H1 (cell line): ENCODE data around the gene CBLN2. TPM values are rescaled to one million over a fixed set of nuclear protein-coding genes. Genes with fewer than 3 reads are reported as not detected.

ENCODE experiments used
- CTCF ChIA-PET: fragments of 300-600 bp; sonication (Branson Sonifier 250); formaldehyde crosslinking; loops from one replicate; lab custom pipeline; 2021; ENCODE audit not compliant: partially characterized antibody; lab: Charles Lee
- POLR2A ChIA-PET: fragments of 300-600 bp; sonication (Branson Sonifier 250); formaldehyde crosslinking; loops from one replicate; lab custom pipeline; 2021; ENCODE audit warnings: inconsistent platforms; ENCODE audit not compliant: partially characterized antibody; lab: Charles Lee
- DNase-seq, 2 experiments: peaks; one replicate each; pipeline versions ENCODE4 v3.0.0 to v3.0.0-alpha.2; 2010 to 2022; ENCODE audit warnings: low spot score in 2 of 2, low read depth in 1 of 2, mixed read lengths in 1 of 2
- FAIRE-seq: peaks from 2 replicates; lab custom pipeline; 2011; peaks lifted over from hg19 to GRCh38; lab: Jason Lieb, UNC
- H2AFZ ChIP-seq: 2 replicates; pipeline ENCODE4 v1.8.1; 2012; ENCODE audit warnings: low read length, inconsistent platforms
- H2AK5ac ChIP-seq: 2 replicates; pipeline ENCODE4 v1.6.1; 2013; ENCODE audit warnings: low read depth, low read length
- H2BK120ac ChIP-seq: replicated peaks from 2 replicates; pipeline ENCODE3; 2013; ENCODE audit warnings: low read depth, low read length, inconsistent platforms
- H2BK12ac ChIP-seq: 2 replicates; pipeline ENCODE4 v1.6.1; 2013; ENCODE audit warnings: low read depth, low read length
- H2BK15ac ChIP-seq: 2 replicates; pipeline ENCODE4 v1.6.1; 2013; ENCODE audit warnings: low read length
- H2BK20ac ChIP-seq: 2 replicates; pipeline ENCODE4 v1.6.1; 2013; ENCODE audit warnings: low read length
- H2BK5ac ChIP-seq: 2 replicates; pipeline ENCODE4 v1.6.1; 2013; ENCODE audit warnings: low read depth, low read length
- H3K14ac ChIP-seq: 2 replicates; pipeline ENCODE4 v1.6.1; 2013; ENCODE audit warnings: inconsistent platforms; ENCODE audit not compliant: insufficient read length
- H3K18ac ChIP-seq: 2 replicates; pipeline ENCODE4 v1.6.1; 2013; ENCODE audit warnings: low read length; ENCODE audit errors: extremely low read depth
- H3K23ac ChIP-seq: 2 replicates; pipeline ENCODE4 v1.6.1; 2013; ENCODE audit warnings: inconsistent platforms; ENCODE audit not compliant: insufficient read length
- H3K23me2 ChIP-seq: 2 replicates; pipeline ENCODE4 v1.6.1; 2013; ENCODE audit warnings: low read depth, low read length
- H3K27ac ChIP-seq: 2 replicates; pipeline ENCODE4 v1.6.1; 2011; ENCODE audit warnings: low read depth, low read length, inconsistent platforms
- H3K27me3 ChIP-seq, 4 experiments: replicated peaks in 1 of 4; 1 replicate in 1 of 4; 2 replicates in 3 of 4; pipeline versions ENCODE4 v1.6.1 to v1.8.1; 2011 to 2013; ENCODE audit warnings: low read length in 3 of 4, mild to moderate bottlenecking in 3 of 4, inconsistent platforms in 2 of 4, mixed read lengths in 2 of 4, moderate library complexity in 1 of 4; ENCODE audit not compliant: control insufficient read depth in 3 of 4, insufficient read depth in 3 of 4; ENCODE audit errors: extremely low read depth in 1 of 4
- H3K36me3 ChIP-seq, 4 experiments: 2 replicates each; pipeline versions ENCODE4 v1.6.1 to v1.8.1; 2011 to 2013; ENCODE audit warnings: mild to moderate bottlenecking in 4 of 4, low read length in 3 of 4, moderate library complexity in 2 of 4, control low read depth in 1 of 4, inconsistent platforms in 1 of 4; ENCODE audit not compliant: insufficient read depth in 4 of 4, control insufficient read depth in 2 of 4
- H3K4ac ChIP-seq: replicated peaks from 2 replicates; pipeline ENCODE3; 2013; ENCODE audit warnings: low read length, low read depth, mixed read lengths, inconsistent platforms; ENCODE audit not compliant: insufficient read length
- H3K4me1 ChIP-seq, 4 experiments: replicated peaks in 1 of 4; 1 replicate in 1 of 4; 2 replicates in 3 of 4; pipeline versions ENCODE4 v1.6.1 to v1.8.1; 2011 to 2013; ENCODE audit warnings: low read length in 3 of 4, inconsistent platforms in 2 of 4, mixed read lengths in 1 of 4; ENCODE audit not compliant: insufficient read depth in 4 of 4, control insufficient read depth in 3 of 4
- H3K4me2 ChIP-seq, 2 experiments: 2 replicates each; pipeline versions ENCODE4 v1.6.1 to v1.8.1; 2011 to 2013; ENCODE audit warnings: low read depth in 2 of 2, low read length in 2 of 2, control low read depth in 1 of 2, inconsistent platforms in 1 of 2, mild to moderate bottlenecking in 1 of 2; ENCODE audit not compliant: insufficient read depth in 1 of 2
- H3K4me3 ChIP-seq, 4 experiments: fragments of 200-600, 300-600 bp in 1 of 4; sonication (generic), shearing (Covaris generic), sonication (Bioruptor Twin) in 1 of 4; 2 replicates each; pipeline versions ENCODE4 v1.5.1 to v1.8.1; 2011 to 2016; ENCODE audit warnings: low read length in 4 of 4, low read depth in 3 of 4, control low read depth in 2 of 4, inconsistent platforms in 2 of 4, mild to moderate bottlenecking in 2 of 4, mixed read lengths in 1 of 4, moderate library complexity in 1 of 4; ENCODE audit not compliant: insufficient read depth in 2 of 4; ENCODE audit errors: extremely low read depth in 1 of 4
- H3K56ac ChIP-seq: replicated peaks from 2 replicates; pipeline ENCODE3; 2013; ENCODE audit warnings: low read depth, mild to moderate bottlenecking, mixed read lengths, low read length, inconsistent platforms; ENCODE audit not compliant: insufficient read length
- H3K79me1 ChIP-seq: 2 replicates; pipeline ENCODE4 v1.6.1; 2013; ENCODE audit warnings: low read depth, low read length, control low read depth
- H3K79me2 ChIP-seq, 2 experiments: 2 replicates each; pipeline versions ENCODE4 v1.6.1 to v1.8.1; 2012 to 2013; ENCODE audit warnings: low read length in 2 of 2, mild to moderate bottlenecking in 2 of 2, inconsistent platforms in 1 of 2; ENCODE audit not compliant: insufficient read depth in 2 of 2, control insufficient read depth in 1 of 2
- H3K9ac ChIP-seq, 4 experiments: replicated peaks in 1 of 4; 1 replicate in 1 of 4; 2 replicates in 3 of 4; pipeline versions ENCODE4 v1.6.1 to v1.8.1; 2011 to 2013; ENCODE audit warnings: low read depth in 3 of 4, low read length in 3 of 4, control low read depth in 2 of 4, mild to moderate bottlenecking in 2 of 4, moderate library complexity in 2 of 4, inconsistent platforms in 1 of 4; ENCODE audit errors: extremely low read depth in 1 of 4
- H3K9me3 ChIP-seq, 2 experiments: 2 replicates each; pipeline versions ENCODE4 v1.6.1 to v1.8.1; 2012 to 2013; ENCODE audit warnings: mild to moderate bottlenecking in 2 of 2, moderate library complexity in 2 of 2, control low read depth in 1 of 2, inconsistent platforms in 1 of 2, low read depth in 1 of 2, low read length in 1 of 2, mixed read lengths in 1 of 2; ENCODE audit not compliant: insufficient read depth in 2 of 2
- H4K20me1 ChIP-seq, 2 experiments: replicated peaks in 1 of 2; 2 replicates each; pipeline versions ENCODE3 to v1.8.1; 2011 to 2013; ENCODE audit warnings: inconsistent platforms in 2 of 2, low read length in 2 of 2, mild to moderate bottlenecking in 1 of 2; ENCODE audit not compliant: insufficient read depth in 2 of 2, control insufficient read depth in 1 of 2
- H4K5ac ChIP-seq: 2 replicates; pipeline ENCODE4 v1.6.1; 2013; ENCODE audit warnings: low read length, low read depth, mixed read lengths, inconsistent platforms; ENCODE audit not compliant: insufficient read length
- H4K8ac ChIP-seq: 2 replicates; pipeline ENCODE4 v1.8.0; 2013; ENCODE audit warnings: mild to moderate bottlenecking, moderate library complexity, low read length, inconsistent platforms; ENCODE audit not compliant: insufficient read depth; ENCODE audit errors: extremely low read depth
- H4K91ac ChIP-seq: replicated peaks from 2 replicates; pipeline ENCODE3; 2013; ENCODE audit warnings: low read length, mixed read lengths, inconsistent platforms; ENCODE audit not compliant: insufficient read length
- CEBPB ChIP-seq: IDR thresholded peaks from 2 replicates; pipeline ENCODE4 v1.6.1; 2012; ENCODE audit warnings: low read depth, low read length
- CHD2 ChIP-seq: IDR thresholded peaks from 2 replicates; pipeline ENCODE4 v1.6.1; 2012; ENCODE audit warnings: low read length, improper control_type of control experiment
- EZH2 ChIP-seq: fragments of 200-600 bp; sonication (generic); IDR thresholded peaks from 2 replicates; pipeline ENCODE4 v1.7.1; 2012; ENCODE audit warnings: low read depth, mild to moderate bottlenecking, moderate library complexity, low read length, inconsistent platforms; ENCODE audit not compliant: severe bottlenecking
- HDAC6 ChIP-seq: IDR thresholded peaks from one replicate; pipeline ENCODE4 v1.7.1; 2012; ENCODE audit warnings: low read depth, mild to moderate bottlenecking, inconsistent platforms, low read length, moderate library complexity
- POLR2A ChIP-seq, 2 experiments: IDR thresholded peaks; 1 replicate in 1 of 2; 2 replicates in 1 of 2; pipeline ENCODE4 v1.6.1; 2011; ENCODE audit warnings: low read depth in 2 of 2, low read length in 2 of 2, mild to moderate bottlenecking in 2 of 2; ENCODE audit errors: control extremely low read depth in 1 of 2
- RBBP5 ChIP-seq: IDR thresholded peaks from 2 replicates; pipeline ENCODE4 v1.7.1; 2012; ENCODE audit warnings: low read depth, mild to moderate bottlenecking, inconsistent platforms, low read length, moderate library complexity, borderline replicate concordance
- RXRA ChIP-seq: IDR thresholded peaks from 2 replicates; pipeline ENCODE4 v1.6.1; 2011; ENCODE audit warnings: low read depth, mild to moderate bottlenecking, low read length, moderate library complexity; ENCODE audit not compliant: insufficient read depth
- SUZ12 ChIP-seq: fragments of 200-600 bp; sonication (generic); IDR thresholded peaks from 2 replicates; pipeline ENCODE4 v1.6.1; 2012; ENCODE audit warnings: mild to moderate bottlenecking, inconsistent platforms, low read length, moderate library complexity, mixed read lengths
- TBP ChIP-seq: IDR thresholded peaks from 2 replicates; pipeline ENCODE4 v1.6.1; 2011; ENCODE audit warnings: low read depth, low read length, improper control_type of control experiment
- WGBS, 2 experiments: shearing (Covaris generic) in 1 of 2; methylation state at CpG; one replicate each; pipeline versions ENCODE4 v1.1.6 to v1.1.7; 2013 to 2015; ENCODE audit warnings: low lambda C conversion rate in 2 of 2, mixed read lengths in 2 of 2, inconsistent platforms in 1 of 2, low coverage in 1 of 2, missing lambda C conversion rate in 1 of 2; ENCODE audit not compliant: insufficient replicate concordance in 2 of 2, insufficient coverage in 1 of 2, insufficient read length in 1 of 2; ENCODE audit errors: extremely low coverage in 1 of 2, missing lambda C conversion rate in 1 of 2; 5-methylcytosine and 5-hydroxymethylcytosine counted together
- polyA plus RNA-seq, 7 experiments: library from polyadenylated mRNA; depleted of rRNA in 3 of 7; stranded (reverse) in 5 of 7; unstranded in 2 of 7; fragments of >200 nt in 5 of 7; fragments of 200-250 nt in 2 of 7; gene quantifications; 1 replicate in 5 of 7; 2 replicates in 1 of 7; 4 replicates in 1 of 7; pipeline versions ENCODE4 v1.2.1 to v1.2.3, GENCODE V29; 2011 to 2013; ENCODE audit warnings: missing spikeins in 2 of 7, mixed read lengths in 2 of 7
- total RNA-seq: library from RNA; stranded (reverse); fragmentation: NEBNext Ultra II Directional; extraction: Animal tissue kit (Norgen Biotek cat#: 25700); gene quantifications from 2 replicates; pipeline ENCODE4 v1.2.1, GENCODE V29; 2021
- TF ChIP-seq, protein P1 (sequence below): IDR thresholded peaks from 2 replicates; pipeline ENCODE4 v1.6.1; 2011; ENCODE audit warnings: low read length, improper control_type of control experiment
- TF ChIP-seq, protein P2 (sequence below): IDR thresholded peaks from 2 replicates; pipeline ENCODE4 v1.6.1; 2012; ENCODE audit warnings: low read length, inconsistent platforms

CBLN2 gene
- total and polyA plus RNA-seq, 2 of the 8 experiments (the other 6 are each of a cell fraction or from before 2014, with no cell fraction given), result not detected

DNA sequence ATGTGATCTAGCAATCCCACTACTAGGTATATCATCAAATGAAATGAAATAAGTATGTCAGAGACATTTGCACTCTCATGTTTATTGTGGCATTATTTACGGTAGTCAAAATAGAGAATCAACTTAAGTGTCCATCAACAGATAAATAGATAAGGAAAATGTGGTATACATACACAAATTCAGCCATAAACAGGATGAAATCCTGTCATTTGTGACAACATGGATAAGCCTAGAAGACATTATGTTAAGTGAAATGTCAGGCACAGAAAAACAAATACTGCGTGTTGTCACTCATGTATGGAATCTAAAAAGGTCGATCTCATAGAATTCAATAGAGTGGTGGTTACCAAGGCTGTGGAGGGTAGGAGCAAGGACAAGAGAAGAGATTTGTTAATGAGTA lies 22.1 kb upstream of the CBLN2 start:
- DNase-seq, result no peak
- Histone ChIP-seq H3K23ac (no peak overlapping the region), H3K4me1 (no peaks in the 10 kb centered on the region), H2BK5ac (no peak overlapping the region), H2BK12ac (no peak overlapping the region), H4K20me1 (no peaks in the 10 kb centered on the region), H4K5ac (no peak overlapping the region), H3K23me2 (no peaks in the 10 kb centered on the region), H4K91ac (no peak overlapping the region), H3K4ac (no peak overlapping the region), H3K4me2 (no peak overlapping the region), H3K14ac (no peak overlapping the region), H3K4me3 (no peak overlapping the region), H3K18ac (no peak overlapping the region), H3K56ac (no peak overlapping the region), H2BK15ac (no peak overlapping the region), H3K9me3 (peaks cover 52 to 55% of the 10 kb centered on the region in 2 experiments), H3K79me1 (no peaks in the 10 kb centered on the region), H3K9ac (no peak overlapping the region), H3K79me2 (no peaks in the 10 kb centered on the region), H2AK5ac (no peak overlapping the region), H2AFZ (no peak overlapping the region), H3K27me3 (no peaks in the 10 kb centered on the region), H2BK120ac (no peak overlapping the region), H3K27ac (no peak overlapping the region), H2BK20ac (no peak overlapping the region), H4K8ac (no peak overlapping the region), H3K36me3 (no peaks in the 10 kb centered on the region)
- FAIRE-seq, result no peak
- WGBS, 2 experiments, result 89% methylated on average over 3 of the region's 3 CpGs; no CpG with 5 or more reads in 1 of the 2 experiments
- ChIA-PET POLR2A (no interaction called here), CTCF (no interaction called here)
- TF ChIP-seq RBBP5 (no peak), TBP (no peak), EZH2 (no peak), HDAC6 (no peak), SUZ12 (no peak), CEBPB (no peak), RXRA (no peak), CHD2 (no peak), POLR2A (IDR thresholded peaks at IDR 0.05; ENCODE audit: control extremely low read depth in 1 of 2, low read depth in 2 of 2, low read length in 2 of 2) (no peak)
- TF ChIP-seq, protein P1, sequence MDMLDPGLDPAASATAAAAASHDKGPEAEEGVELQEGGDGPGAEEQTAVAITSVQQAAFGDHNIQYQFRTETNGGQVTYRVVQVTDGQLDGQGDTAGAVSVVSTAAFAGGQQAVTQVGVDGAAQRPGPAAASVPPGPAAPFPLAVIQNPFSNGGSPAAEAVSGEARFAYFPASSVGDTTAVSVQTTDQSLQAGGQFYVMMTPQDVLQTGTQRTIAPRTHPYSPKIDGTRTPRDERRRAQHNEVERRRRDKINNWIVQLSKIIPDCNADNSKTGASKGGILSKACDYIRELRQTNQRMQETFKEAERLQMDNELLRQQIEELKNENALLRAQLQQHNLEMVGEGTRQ, result no peak
- TF ChIP-seq, protein P2, sequence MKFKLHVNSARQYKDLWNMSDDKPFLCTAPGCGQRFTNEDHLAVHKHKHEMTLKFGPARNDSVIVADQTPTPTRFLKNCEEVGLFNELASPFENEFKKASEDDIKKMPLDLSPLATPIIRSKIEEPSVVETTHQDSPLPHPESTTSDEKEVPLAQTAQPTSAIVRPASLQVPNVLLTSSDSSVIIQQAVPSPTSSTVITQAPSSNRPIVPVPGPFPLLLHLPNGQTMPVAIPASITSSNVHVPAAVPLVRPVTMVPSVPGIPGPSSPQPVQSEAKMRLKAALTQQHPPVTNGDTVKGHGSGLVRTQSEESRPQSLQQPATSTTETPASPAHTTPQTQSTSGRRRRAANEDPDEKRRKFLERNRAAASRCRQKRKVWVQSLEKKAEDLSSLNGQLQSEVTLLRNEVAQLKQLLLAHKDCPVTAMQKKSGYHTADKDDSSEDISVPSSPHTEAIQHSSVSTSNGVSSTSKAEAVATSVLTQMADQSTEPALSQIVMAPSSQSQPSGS, result no peak
